IPS-11a (cell line): ENCODE data around the gene F12.
"Not testable (repeated sequence)": the region's sequence is repeated elsewhere in the genome, so short reads cannot be mapped to it uniquely, and the experiment has no call there.

Experiments used
- H3K4me3 ChIP-seq: one replicate; pipeline ENCODE4 v1.5.1; 2013; ENCODE audit warnings: low read depth, low read length, control low read depth

The F12 gene

GRCh38 chr5:177419046-177419445 lies 9.7 kb upstream of the F12 start:
- H3K4me3 ChIP-seq: no peak overlapping the region

- not testable (repeated sequence) for H3K4me3 ChIP-seq
Observed at GRCh38 chr5:177417081-177417480, 7.7 kb upstream of the F12 start.

GRCh38 chr5:177414481-177414880 lies 5.1 kb upstream of the F12 start:
- no peak overlapping the region for H3K4me3 ChIP-seq

GRCh38 chr5:177412603-177413233 lies 3.4 kb upstream of the F12 start:
- H3K4me3 ChIP-seq: no peak overlapping the region

GRCh38 chr5:177410575-177410974 lies 1.2 kb upstream of the F12 start:
- no peak overlapping the region for H3K4me3 ChIP-seq

- no peak overlapping the region for H3K4me3 ChIP-seq
Observed at GRCh38 chr5:177405805-177406204, 3.6 kb downstream of the F12 start.

- no peak overlapping the region for H3K4me3 ChIP-seq
Observed at GRCh38 chr5:177405312-177405711, 4.1 kb downstream of the F12 start.

- H3K4me3 ChIP-seq: peak overlapping the region; percentile 33
Observed at GRCh38 chr5:177404641-177405179, 4.7 kb downstream of the F12 start.

GRCh38 chr5:177403792-177404640 lies 5.3 kb downstream of the F12 start:
- peak overlapping the region; percentile 33 for H3K4me3 ChIP-seq

GRCh38 chr5:177403102-177403791 lies 6.1 kb downstream of the F12 start:
- peak overlapping the region; percentile 27 for H3K4me3 ChIP-seq

GRCh38 chr5:177402271-177403043 lies 6.9 kb downstream of the F12 start:
- no peak overlapping the region for H3K4me3 ChIP-seq

- H3K4me3 ChIP-seq: no peak within 1 kb of the TSS
Observed at GRCh38 chr5:177399997-177400868, 9.1 kb downstream of the F12 start, which contains the start of gene PFN3. Gene PFN3, minus strand, starts transcription at chr5:177400661. Its CDS starts 85 bp downstream, at chr5:177400576.

- no peak overlapping the region for H3K4me3 ChIP-seq
Observed at GRCh38 chr5:177397875-177398390, 11.4 kb downstream of the F12 start.

GRCh38 chr5:177396807-177397206 lies 12.6 kb downstream of the F12 start:
- H3K4me3 ChIP-seq: no peak overlapping the region

- no peak overlapping the region for H3K4me3 ChIP-seq
Observed at GRCh38 chr5:177396078-177396477, 13.3 kb downstream of the F12 start.

GRCh38 chr5:177393990-177394389 lies 15.4 kb downstream of the F12 start:
- no peak overlapping the region for H3K4me3 ChIP-seq

GRCh38 chr5:177393206-177393765 lies 16.1 kb downstream of the F12 start:
- no peak overlapping the region for H3K4me3 ChIP-seq

GRCh38 chr5:177392765-177393164 lies 16.6 kb downstream of the F12 start:
- no peak overlapping the region for H3K4me3 ChIP-seq
